Astrocyte (in vitro differentiated cells and primary cell): ENCODE results near the gene PSMD3. TPM values are rescaled to one million over a fixed set of nuclear protein-coding genes. Genes with fewer than 3 reads are reported as not detected.

Source experiments
- DNase-seq: peaks from one replicate; pipeline ENCODE4 v3.0.0-alpha.2; 2010; ENCODE audit warnings: low read depth
- FAIRE-seq: peaks from 2 replicates; lab custom pipeline; 2011; peaks lifted over from hg19 to GRCh38; lab: Jason Lieb, UNC
- H2AFZ ChIP-seq: 2 replicates; pipeline ENCODE4 v1.6.0; 2012; ENCODE audit warnings: low read depth, low read length, inconsistent platforms
- H3K27ac ChIP-seq: 2 replicates; pipeline ENCODE4 v1.5.1; 2011; ENCODE audit warnings: low read depth, low read length, inconsistent platforms
- H3K27me3 ChIP-seq: 2 replicates; pipeline ENCODE4 v1.6.0; 2011; ENCODE audit warnings: low read length, inconsistent platforms; ENCODE audit not compliant: insufficient read depth
- H3K36me3 ChIP-seq: 2 replicates; pipeline ENCODE4 v1.5.1; 2011; ENCODE audit warnings: low read length, inconsistent platforms; ENCODE audit not compliant: insufficient read depth
- H3K4me1 ChIP-seq: 2 replicates; pipeline ENCODE4 v1.5.1; 2011; ENCODE audit warnings: low read length, inconsistent platforms; ENCODE audit not compliant: insufficient read depth
- H3K4me2 ChIP-seq: 2 replicates; pipeline ENCODE4 v1.6.0; 2012; ENCODE audit warnings: low read length, inconsistent platforms
- H3K4me3 ChIP-seq: 2 replicates; pipeline ENCODE4 v1.5.1; 2011; ENCODE audit warnings: low read depth, mild to moderate bottlenecking, low read length, inconsistent platforms; ENCODE audit not compliant: insufficient read depth
- H3K79me2 ChIP-seq: 2 replicates; pipeline ENCODE4 v1.6.0; 2012; ENCODE audit warnings: mild to moderate bottlenecking, low read length, inconsistent platforms; ENCODE audit not compliant: insufficient read depth
- H3K9ac ChIP-seq: 2 replicates; pipeline ENCODE4 v1.6.0; 2012; ENCODE audit warnings: mild to moderate bottlenecking, low read length, inconsistent platforms
- H3K9me3 ChIP-seq: 2 replicates; pipeline ENCODE4 v1.5.1; 2012; ENCODE audit warnings: low read depth, mild to moderate bottlenecking, low read length, inconsistent platforms; ENCODE audit not compliant: insufficient read depth
- H4K20me1 ChIP-seq: 2 replicates; pipeline ENCODE4 v1.6.0; 2012; ENCODE audit warnings: low read length, inconsistent platforms; ENCODE audit not compliant: insufficient read depth
- H3K27ac Mint-ChIP-seq: one replicate; pipeline ENCODE4 v1.8.0; 2021; ENCODE audit warnings: mild to moderate bottlenecking, mixed read lengths; ENCODE audit not compliant: unreplicated experiment
- H3K27me3 Mint-ChIP-seq: one replicate; pipeline ENCODE4 v1.8.0; 2021; ENCODE audit warnings: low read depth, mixed read lengths; ENCODE audit not compliant: unreplicated experiment
- H3K36me3 Mint-ChIP-seq: one replicate; pipeline ENCODE4 v1.8.0; 2021; ENCODE audit warnings: low read depth, mixed read lengths; ENCODE audit not compliant: unreplicated experiment
- H3K4me1 Mint-ChIP-seq: one replicate; pipeline ENCODE4 v1.8.0; 2021; ENCODE audit warnings: low read depth, mixed read lengths; ENCODE audit not compliant: unreplicated experiment
- H3K4me3 Mint-ChIP-seq: one replicate; pipeline ENCODE4 v1.8.0; 2021; ENCODE audit warnings: mild to moderate bottlenecking, moderate library complexity, mixed read lengths; ENCODE audit not compliant: unreplicated experiment
- H3K9me3 Mint-ChIP-seq: one replicate; pipeline ENCODE4 v1.8.0; 2021; ENCODE audit warnings: mild to moderate bottlenecking, mixed read lengths; ENCODE audit not compliant: unreplicated experiment
- EZH2 ChIP-seq: IDR thresholded peaks from 2 replicates; pipeline ENCODE4 v1.6.1; 2012; ENCODE audit warnings: mild to moderate bottlenecking, low read length, inconsistent platforms; ENCODE audit not compliant: insufficient read depth
- total RNA-seq: library from RNA; stranded (reverse); gene quantifications from 2 replicates; pipeline ENCODE4 v1.2.1, GENCODE V29; 2021
- TF ChIP-seq, protein P1 (sequence below): IDR thresholded peaks from 2 replicates; pipeline ENCODE4 v1.5.1; 2011; ENCODE audit warnings: low read depth, mild to moderate bottlenecking, inconsistent platforms, low read length, moderate library complexity; ENCODE audit not compliant: insufficient read depth

Gene PSMD3
- total RNA-seq, 1 donor from 2014 or later = 129 TPM

DNA sequence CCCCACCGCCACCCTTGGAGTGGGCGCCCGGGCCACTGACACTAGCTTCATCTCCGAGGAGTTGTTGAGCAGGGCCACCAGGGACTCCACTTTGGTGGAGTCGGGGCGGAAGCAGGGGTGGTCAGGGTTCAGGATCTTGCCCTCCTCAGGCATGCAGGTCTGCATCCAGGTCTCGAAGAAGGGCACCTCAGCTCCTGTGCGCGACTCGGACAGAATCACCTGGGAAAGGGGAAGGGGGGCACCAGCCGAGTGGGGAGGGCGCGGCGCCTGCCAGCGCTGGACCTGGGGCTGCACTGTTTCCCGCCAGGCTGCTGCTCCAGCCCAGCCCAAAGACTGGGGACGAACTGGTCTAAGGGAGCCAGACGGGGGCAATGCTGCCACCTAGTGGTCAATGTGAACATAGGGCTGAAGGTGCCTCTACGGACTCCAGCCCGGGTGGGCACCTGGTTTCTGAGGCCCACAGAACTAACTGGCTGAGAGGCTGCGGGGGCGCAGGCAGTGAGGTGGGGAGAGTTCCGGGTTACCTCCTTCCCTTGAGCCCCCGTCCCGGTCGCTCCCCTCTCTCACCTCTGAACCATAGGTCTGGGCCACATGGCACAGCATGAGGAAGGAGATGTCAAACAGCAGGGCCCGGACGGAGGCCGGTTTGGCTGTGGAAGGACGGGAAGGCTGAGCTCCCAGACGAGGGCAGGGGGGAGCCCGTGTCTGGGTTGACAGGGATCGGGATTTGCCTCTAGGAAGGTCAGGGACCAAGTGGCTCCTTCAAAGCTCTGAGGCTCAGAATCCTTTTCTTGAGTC, 46.4 kb downstream of the PSMD3 start:
- peaks cover 18% of the 10 kb centered on the region for H3K36me3 Mint-ChIP-seq
- peaks cover 22% of the 10 kb centered on the region for H3K36me3 ChIP-seq
- no peak overlapping the region for H3K27ac ChIP-seq
- H3K4me1 ChIP-seq = peaks cover 31% of the 10 kb centered on the region
- peak; percentile 40 for DNase-seq
- H2AFZ ChIP-seq = no peak overlapping the region
- no peaks in the 10 kb centered on the region for H3K9me3 Mint-ChIP-seq
- H3K79me2 ChIP-seq = no peaks in the 10 kb centered on the region
- H3K4me2 ChIP-seq = no peak overlapping the region
- H3K4me3 ChIP-seq = no peak overlapping the region
- H3K27ac Mint-ChIP-seq = no peak overlapping the region
- no peak overlapping the region for H3K9ac ChIP-seq
- H3K4me3 Mint-ChIP-seq = no peak overlapping the region
- H3K27me3 ChIP-seq = no peaks in the 10 kb centered on the region
- H3K9me3 ChIP-seq = no peaks in the 10 kb centered on the region
- TF ChIP-seq, protein P1, sequence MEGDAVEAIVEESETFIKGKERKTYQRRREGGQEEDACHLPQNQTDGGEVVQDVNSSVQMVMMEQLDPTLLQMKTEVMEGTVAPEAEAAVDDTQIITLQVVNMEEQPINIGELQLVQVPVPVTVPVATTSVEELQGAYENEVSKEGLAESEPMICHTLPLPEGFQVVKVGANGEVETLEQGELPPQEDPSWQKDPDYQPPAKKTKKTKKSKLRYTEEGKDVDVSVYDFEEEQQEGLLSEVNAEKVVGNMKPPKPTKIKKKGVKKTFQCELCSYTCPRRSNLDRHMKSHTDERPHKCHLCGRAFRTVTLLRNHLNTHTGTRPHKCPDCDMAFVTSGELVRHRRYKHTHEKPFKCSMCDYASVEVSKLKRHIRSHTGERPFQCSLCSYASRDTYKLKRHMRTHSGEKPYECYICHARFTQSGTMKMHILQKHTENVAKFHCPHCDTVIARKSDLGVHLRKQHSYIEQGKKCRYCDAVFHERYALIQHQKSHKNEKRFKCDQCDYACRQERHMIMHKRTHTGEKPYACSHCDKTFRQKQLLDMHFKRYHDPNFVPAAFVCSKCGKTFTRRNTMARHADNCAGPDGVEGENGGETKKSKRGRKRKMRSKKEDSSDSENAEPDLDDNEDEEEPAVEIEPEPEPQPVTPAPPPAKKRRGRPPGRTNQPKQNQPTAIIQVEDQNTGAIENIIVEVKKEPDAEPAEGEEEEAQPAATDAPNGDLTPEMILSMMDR = peak; percentile 73
- TF ChIP-seq EZH2 = no peak
- no peaks in the 10 kb centered on the region for H3K4me1 Mint-ChIP-seq
- H3K27me3 Mint-ChIP-seq = no peaks in the 10 kb centered on the region
- peaks cover 9% of the 10 kb centered on the region for H4K20me1 ChIP-seq
- FAIRE-seq = no peak

DNA sequence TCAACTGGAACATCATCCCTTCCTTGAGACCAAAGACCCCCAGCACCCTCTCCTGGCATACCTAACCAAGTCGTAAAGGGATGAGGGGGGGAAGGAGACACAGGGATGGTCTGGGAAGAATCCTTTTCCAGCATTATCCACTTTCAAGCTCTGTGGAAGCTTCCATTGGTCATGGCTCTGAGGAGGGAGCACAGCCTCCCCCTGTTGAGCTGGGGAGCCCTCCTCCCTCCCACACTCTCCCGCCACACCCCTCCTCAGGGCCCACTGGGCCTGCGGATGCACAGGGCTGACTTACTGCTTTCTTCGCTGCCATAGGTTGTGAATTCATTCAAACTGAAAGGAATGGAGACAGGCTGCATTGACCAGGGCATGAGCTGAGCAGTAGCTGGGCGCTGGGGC, 47.0 kb downstream of the PSMD3 start:
- H3K27ac ChIP-seq = no peak overlapping the region
- peaks cover 20% of the 10 kb centered on the region for H3K36me3 ChIP-seq

More for the DNA sequence above, 47.0 kb downstream of the PSMD3 start:
- H3K27me3 ChIP-seq = no peaks in the 10 kb centered on the region
- peaks cover 9% of the 10 kb centered on the region for H4K20me1 ChIP-seq
- no peak overlapping the region for H3K9ac ChIP-seq
- no peak for TF ChIP-seq EZH2
- TF ChIP-seq, protein P1 = no peak
- Mint-ChIP-seq H3K4me3 (no peak overlapping the region), H3K27ac (no peak overlapping the region), H3K9me3 (no peaks in the 10 kb centered on the region), H3K27me3 (no peaks in the 10 kb centered on the region), H3K36me3 (peaks cover 19% of the 10 kb centered on the region), H3K4me1 (no peaks in the 10 kb centered on the region)
- H3K9me3 ChIP-seq = no peaks in the 10 kb centered on the region
- H3K4me1 ChIP-seq = peaks cover 29% of the 10 kb centered on the region
- H3K4me2 ChIP-seq = no peak overlapping the region
- FAIRE-seq = no peak
- H3K4me3 ChIP-seq = no peak overlapping the region
- no peak overlapping the region for H2AFZ ChIP-seq
- no peaks in the 10 kb centered on the region for H3K79me2 ChIP-seq
- no peak for DNase-seq
